Keratinocyte (primary cell): ENCODE results near the gene SLC44A1. TPM values are rescaled to one million over a fixed set of nuclear protein-coding genes. Genes with fewer than 3 reads are reported as not detected.

Source experiments
- DNase-seq: peaks from one replicate; pipeline ENCODE4 v3.0.0-alpha.2; 2011; ENCODE audit warnings: low read depth, missing footprints, low spot score
- FAIRE-seq: peaks from 2 replicates; lab custom pipeline; 2011; peaks lifted over from hg19 to GRCh38; lab: Jason Lieb, UNC
- H2AFZ ChIP-seq: 2 replicates; pipeline ENCODE4 v1.6.0; 2012; ENCODE audit warnings: low read length, control low read depth, inconsistent platforms; ENCODE audit not compliant: control insufficient read depth
- H3K27ac ChIP-seq: 2 replicates; pipeline ENCODE4 v1.5.1; 2011; ENCODE audit warnings: low read length; ENCODE audit not compliant: control insufficient read depth, insufficient read depth
- H3K27me3 ChIP-seq: 3 replicates; pipeline ENCODE4 v1.6.0; 2011; ENCODE audit warnings: low read length; ENCODE audit not compliant: control insufficient read depth, insufficient read depth; ENCODE audit errors: extremely low read depth
- H3K36me3 ChIP-seq, 2 experiments: 2 replicates in 1 of 2; 3 replicates in 1 of 2; pipeline ENCODE4 v1.5.1; 2011; ENCODE audit warnings: low read length in 2 of 2, mild to moderate bottlenecking in 1 of 2; ENCODE audit not compliant: control insufficient read depth in 2 of 2, insufficient read depth in 2 of 2; ENCODE audit errors: extremely low read depth in 1 of 2
- H3K4me1 ChIP-seq: 3 replicates; pipeline ENCODE4 v1.5.1; 2011; ENCODE audit warnings: low read length; ENCODE audit not compliant: control insufficient read depth, insufficient read depth; ENCODE audit errors: extremely low read depth
- H3K4me2 ChIP-seq: 3 replicates; pipeline ENCODE4 v1.6.0; 2011; ENCODE audit warnings: low read depth, low read length; ENCODE audit not compliant: control insufficient read depth, insufficient read depth; ENCODE audit errors: extremely low read depth
- H3K4me3 ChIP-seq, 3 experiments: fragments of 200-600 bp in 1 of 3; sonication (generic) in 1 of 3; 2 replicates in 2 of 3; 3 replicates in 1 of 3; pipeline ENCODE4 v1.5.1; 2011 to 2016; ENCODE audit warnings: low read length in 3 of 3, mild to moderate bottlenecking in 3 of 3, control low read depth in 2 of 3, inconsistent platforms in 1 of 3, low read depth in 1 of 3, mixed read lengths in 1 of 3, mixed run types in 1 of 3, moderate library complexity in 1 of 3; ENCODE audit not compliant: control insufficient read depth in 2 of 3, insufficient read depth in 2 of 3; ENCODE audit errors: extremely low read depth in 1 of 3
- H3K79me2 ChIP-seq: 2 replicates; pipeline ENCODE4 v1.6.0; 2012; ENCODE audit warnings: low read length; ENCODE audit not compliant: control insufficient read depth, insufficient read depth
- H3K9ac ChIP-seq: 3 replicates; pipeline ENCODE4 v1.6.0; 2011; ENCODE audit warnings: low read length; ENCODE audit not compliant: control insufficient read depth, insufficient read depth; ENCODE audit errors: extremely low read depth
- H3K9me1 ChIP-seq: 3 replicates; pipeline ENCODE4 v1.6.0; 2011; ENCODE audit warnings: low read length; ENCODE audit not compliant: control insufficient read depth, insufficient read depth; ENCODE audit errors: extremely low read depth
- H3K9me3 ChIP-seq: 2 replicates; pipeline ENCODE4 v1.5.1; 2012; ENCODE audit warnings: low read depth, low read length; ENCODE audit not compliant: control insufficient read depth
- H4K20me1 ChIP-seq: 3 replicates; pipeline ENCODE4 v1.6.0; 2011; ENCODE audit warnings: low read length; ENCODE audit not compliant: control insufficient read depth, insufficient read depth; ENCODE audit errors: extremely low read depth
- CTCF ChIP-seq, 3 experiments: IDR thresholded peaks in 1 of 3; conservative IDR thresholded peaks in 1 of 3; optimal IDR thresholded peaks in 1 of 3; 2 replicates in 2 of 3; 3 replicates in 1 of 3; pipeline versions ENCODE3 to v1.5.1; 2011; ENCODE audit warnings: low read length in 3 of 3, mild to moderate bottlenecking in 3 of 3, moderate library complexity in 2 of 3, control low read depth in 1 of 3, inconsistent platforms in 1 of 3; ENCODE audit not compliant: insufficient read depth in 2 of 3; ENCODE audit errors: extremely low read depth in 1 of 3
- EZH2 ChIP-seq: IDR thresholded peaks from one replicate; pipeline ENCODE4 v1.6.1; 2012; ENCODE audit warnings: inconsistent platforms, mild to moderate bottlenecking, low read length, moderate library complexity
- dilution Hi-C: fragments of 300-500 bp; cut with MboI; formaldehyde crosslinking; loops from one replicate; pipeline ENCODE4 v1.7.0; 2020; ENCODE audit warnings: low sequenced_read_pairs; ENCODE audit not compliant: extremely low pct_ligation_motif_present
- polyA plus RNA-seq, 5 experiments: library from polyadenylated mRNA; depleted of rRNA in 3 of 5; stranded (reverse) in 3 of 5; stranded (forward) in 1 of 5; unstranded in 1 of 5; fragments of >200 nt; gene quantifications; 1 replicate in 1 of 5; 2 replicates in 3 of 5; 3 replicates in 1 of 5; pipeline versions ENCODE4 v1.2.1 to v1.2.3, GENCODE V29; 2011 to 2012; ENCODE audit warnings: missing spikeins in 2 of 5, low read depth in 1 of 5, low replicate concordance in 1 of 5

SLC44A1 gene
- polyA plus RNA-seq, 1 donor (not counting 4 experiments of a cell fraction or from before 2014, with no cell fraction given), result 22.9 TPM

DNA sequence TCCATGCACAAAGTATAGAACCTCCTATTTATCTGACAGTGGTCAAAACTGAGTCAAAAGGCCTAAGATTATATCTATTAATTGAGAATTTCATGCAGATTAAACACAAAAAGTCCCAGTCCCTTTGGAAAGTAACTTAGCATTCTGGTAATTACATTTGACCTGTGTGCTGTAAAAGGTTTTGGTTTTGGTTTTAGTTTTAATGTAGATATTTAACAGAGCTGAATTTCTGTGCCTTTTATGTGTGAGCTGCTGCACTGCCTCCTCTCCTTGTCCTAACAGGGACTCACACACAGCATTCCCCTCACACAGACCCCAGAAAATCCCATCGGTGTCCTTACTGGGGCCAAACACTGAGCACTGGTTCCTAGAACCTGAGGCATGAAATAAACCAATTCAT lies 172.4 kb downstream of the SLC44A1 start:
- no peak overlapping the region for H3K4me3 ChIP-seq
- FAIRE-seq (no peak), DNase-seq (no peak)
- no peaks in the 10 kb centered on the region for H3K36me3 ChIP-seq
- H3K9ac ChIP-seq, result no peak overlapping the region
- no peak overlapping the region for H3K4me2 ChIP-seq
- no peak for TF ChIP-seq CTCF (optimal IDR thresholded peaks at IDR 0.05 in 1 of 3, IDR thresholded peaks at IDR 0.05 in 1 of 3, conservative IDR thresholded peaks at IDR 0.05 in 1 of 3; ENCODE audit: extremely low read depth in 1 of 3, insufficient read depth in 2 of 3, low read length in 3 of 3)
- TF ChIP-seq EZH2, result no peak
- dilution Hi-C loops, result no loop called here
- H2AFZ ChIP-seq, result no peak overlapping the region
- H3K4me1 ChIP-seq, result no peaks in the 10 kb centered on the region
- no peaks in the 10 kb centered on the region for H4K20me1 ChIP-seq
- no peaks in the 10 kb centered on the region for H3K79me2 ChIP-seq
- H3K27me3 ChIP-seq, result no peaks in the 10 kb centered on the region
- no peaks in the 10 kb centered on the region for H3K9me3 ChIP-seq
- no peak overlapping the region for H3K27ac ChIP-seq
- H3K9me1 ChIP-seq, result no peaks in the 10 kb centered on the region

- dilution Hi-C loops, result no loop called here
- FAIRE-seq, result no peak
- no peak overlapping the region for H3K27ac ChIP-seq
Measured at GRCh38 chr9:105418588-105419500, 174.4 kb downstream of the SLC44A1 start.

More at GRCh38 chr9:105418588-105419500, 174.4 kb downstream of the SLC44A1 start:
- no peak for DNase-seq
- Histone ChIP-seq H3K9ac (no peak overlapping the region), H3K4me2 (no peak overlapping the region), H2AFZ (no peak overlapping the region), H3K9me3 (no peaks in the 10 kb centered on the region), H4K20me1 (no peaks in the 10 kb centered on the region), H3K27me3 (no peaks in the 10 kb centered on the region), H3K36me3 (no peaks in the 10 kb centered on the region), H3K9me1 (no peaks in the 10 kb centered on the region), H3K4me3 (no peak overlapping the region), H3K4me1 (no peaks in the 10 kb centered on the region), H3K79me2 (no peaks in the 10 kb centered on the region)
- TF ChIP-seq CTCF (optimal IDR thresholded peaks at IDR 0.05 in 1 of 3, IDR thresholded peaks at IDR 0.05 in 1 of 3, conservative IDR thresholded peaks at IDR 0.05 in 1 of 3; ENCODE audit: extremely low read depth in 1 of 3, insufficient read depth in 2 of 3, low read length in 3 of 3), result no peak
- no peak for TF ChIP-seq EZH2
